Measurements from ENCODE around the gene ANO9.
"Not testable (repeated sequence)": the region's sequence is repeated elsewhere in the genome, so short reads cannot be mapped to it uniquely, and the experiment has no call there.

ANO9 gene

DNA sequence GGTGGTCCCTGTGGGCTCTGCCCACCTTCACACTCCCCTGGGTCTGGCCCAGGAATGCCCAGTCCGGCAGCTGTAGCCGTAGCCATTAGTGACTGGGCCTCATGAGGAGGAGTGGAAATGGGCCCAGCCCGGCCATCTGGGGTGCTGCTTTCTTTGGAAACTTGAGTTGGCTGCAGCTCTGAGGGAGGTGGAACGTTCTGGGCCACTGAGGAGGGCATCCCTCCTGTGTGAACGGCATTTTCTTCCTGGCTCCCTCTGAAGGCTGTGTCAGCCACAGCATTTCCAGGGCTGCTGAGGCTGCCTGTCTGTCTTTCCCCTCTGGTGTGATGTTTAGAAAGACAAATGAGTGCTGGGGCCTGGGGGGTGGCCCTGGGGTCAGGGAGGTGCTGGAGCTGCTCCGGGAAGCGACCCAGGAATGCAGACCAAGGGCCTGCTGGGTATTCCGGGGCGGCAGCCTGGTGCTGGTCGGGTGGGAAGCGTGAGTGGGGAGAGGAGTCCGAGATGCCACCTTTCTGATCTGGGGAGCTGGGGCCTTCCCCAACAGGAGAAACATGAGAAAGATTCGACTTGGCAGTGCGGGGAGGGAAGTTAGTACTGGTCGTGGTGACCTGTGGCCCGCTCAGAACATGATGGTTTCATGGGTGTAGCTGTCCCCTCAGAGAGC, 35.4 kb upstream of the ANO9 start:
- no peak for TF ChIP-seq POLR2A (IDR thresholded peaks at IDR 0.05; ENCODE audit: low read depth, low read length)
- FAIRE-seq = no peak
- DNase-seq (ENCODE audit: insufficient read length, low spot score) = no peak

GRCh38 chr11:476416-476815, 34.6 kb upstream of the ANO9 start:
- FAIRE-seq (no peak), DNase-seq (ENCODE audit: insufficient read length, low spot score) (no peak)
- TF ChIP-seq POLR2A (IDR thresholded peaks at IDR 0.05; ENCODE audit: low read depth, low read length) = no peak

- FAIRE-seq = no peak
- no peak for TF ChIP-seq POLR2A (IDR thresholded peaks at IDR 0.05; ENCODE audit: low read depth, low read length)
- DNase-seq (ENCODE audit: insufficient read length, low spot score) = no peak
Observed at GRCh38 chr11:475941-476340, 34.1 kb upstream of the ANO9 start.

DNA sequence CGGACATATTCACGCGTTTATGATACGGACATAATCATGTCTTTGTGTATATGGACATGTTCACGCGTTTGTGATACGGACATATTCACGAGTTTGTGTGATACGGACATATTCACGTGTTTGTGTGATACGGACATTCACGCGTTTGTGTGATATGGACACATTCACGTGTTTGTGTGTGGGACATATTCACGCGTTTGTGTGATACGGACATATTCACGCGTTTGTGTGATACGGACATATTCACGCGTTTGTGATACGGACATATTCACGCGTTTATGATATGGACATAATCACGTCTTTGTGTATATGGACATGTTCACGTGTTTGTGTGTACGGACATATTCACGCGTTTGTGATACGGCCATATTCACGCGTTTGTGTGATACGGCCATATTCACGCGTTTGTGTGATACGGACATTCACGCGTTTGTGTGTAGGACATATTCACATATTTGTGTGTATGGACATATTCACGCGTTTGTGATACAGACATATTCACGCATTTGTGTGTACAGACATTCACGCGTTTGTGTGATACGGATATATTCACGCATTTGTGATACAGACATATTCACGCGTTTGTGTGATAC, 33.2 kb upstream of the ANO9 start:
- DNase-seq (ENCODE audit: insufficient read length, low spot score) (no peak), FAIRE-seq (peak; percentile 41)
- TF ChIP-seq POLR2A (IDR thresholded peaks at IDR 0.05; ENCODE audit: low read depth, low read length) = no peak

DNA sequence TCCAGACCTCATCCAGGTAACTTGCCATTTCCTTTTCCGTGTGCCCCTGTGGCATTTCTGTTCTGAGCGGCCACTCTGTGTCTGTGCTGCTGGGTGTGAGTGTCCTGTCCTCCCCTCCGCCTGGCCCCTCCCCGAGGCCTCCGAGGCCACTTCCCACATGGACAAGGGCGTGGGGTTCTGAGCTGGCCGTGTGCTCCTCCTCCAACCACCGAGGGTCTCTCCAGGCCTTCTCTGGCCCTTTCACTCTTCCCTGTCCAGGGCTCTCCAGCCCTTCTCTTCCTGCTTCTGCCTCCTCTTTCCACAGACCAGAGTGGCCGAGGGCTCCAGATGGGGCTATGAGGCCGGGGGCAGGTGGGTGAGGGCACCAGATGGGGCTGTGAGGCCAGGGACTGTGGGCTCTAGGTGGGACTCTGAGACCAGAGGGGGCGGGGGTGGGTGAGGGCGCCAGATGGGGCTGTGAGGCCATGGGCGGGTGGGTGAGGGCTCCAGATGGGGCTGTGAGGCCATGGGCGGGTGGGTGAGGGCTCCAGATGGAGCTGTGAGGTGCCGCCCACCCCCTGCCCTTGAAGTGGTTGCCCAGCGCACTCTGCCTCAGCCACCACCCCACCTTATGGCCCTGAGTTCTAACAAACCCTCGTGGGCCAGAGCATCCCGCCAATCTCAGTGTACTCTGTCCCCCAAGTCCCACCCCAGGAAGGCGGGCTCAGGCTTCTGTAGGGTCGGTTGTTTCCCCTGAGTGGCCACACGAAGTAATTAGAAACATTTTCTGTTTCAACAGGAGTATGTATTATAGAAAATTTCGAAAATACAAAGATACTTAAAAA, 32.4 kb upstream of the ANO9 start:
- no peak for TF ChIP-seq POLR2A (IDR thresholded peaks at IDR 0.05; ENCODE audit: low read depth, low read length)
- FAIRE-seq (no peak), DNase-seq (ENCODE audit: insufficient read length, low spot score) (no peak)

- FAIRE-seq = no peak
- TF ChIP-seq POLR2A (IDR thresholded peaks at IDR 0.05; ENCODE audit: low read depth, low read length) = no peak
- no peak for DNase-seq (ENCODE audit: insufficient read length, low spot score)
Observed at GRCh38 chr11:473415-473814, 31.6 kb upstream of the ANO9 start.

DNA sequence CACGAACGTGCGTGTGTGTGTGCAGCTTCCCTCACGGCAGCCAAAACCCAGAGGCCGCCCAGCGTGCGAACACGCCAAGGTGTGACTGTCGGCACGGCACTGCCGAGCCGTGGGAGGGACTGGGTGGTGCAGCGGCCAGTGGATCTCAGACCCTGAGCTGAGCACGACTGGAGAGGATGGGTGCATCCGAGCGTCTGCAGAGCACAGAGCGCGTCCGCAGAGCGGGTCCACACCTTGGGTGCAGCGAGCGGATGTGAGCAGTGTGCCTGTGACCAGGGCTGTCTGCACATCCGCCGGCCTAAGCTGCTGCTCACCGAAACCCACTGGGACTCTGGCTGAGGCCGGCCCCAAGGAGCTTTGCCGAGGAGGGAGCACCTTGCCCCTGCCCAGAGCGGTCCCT, 31.0 kb upstream of the ANO9 start:
- no peak for DNase-seq (ENCODE audit: insufficient read length, low spot score)
- FAIRE-seq = no peak
- no peak for TF ChIP-seq POLR2A (IDR thresholded peaks at IDR 0.05; ENCODE audit: low read depth, low read length)

DNA sequence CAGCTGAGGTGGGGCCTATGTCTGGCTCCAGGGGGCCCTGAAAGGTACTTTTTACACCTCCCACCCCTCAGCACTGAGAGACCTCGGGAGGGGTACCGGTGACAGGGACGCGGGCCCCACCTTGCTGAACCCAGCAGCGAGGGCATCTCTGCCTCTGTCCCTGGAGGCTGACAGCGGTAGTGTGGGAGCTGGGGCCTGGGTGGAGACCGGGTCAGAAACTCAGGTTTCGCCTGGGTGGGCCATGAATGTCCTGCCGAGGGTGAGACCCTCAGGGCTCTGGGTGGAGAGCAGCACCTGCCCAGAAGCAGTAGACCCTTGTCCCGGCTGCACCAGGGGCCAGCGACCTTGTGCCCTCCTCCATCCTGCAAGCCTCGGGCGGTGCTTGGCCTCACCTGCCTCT, 30.5 kb upstream of the ANO9 start:
- FAIRE-seq (no peak), DNase-seq (ENCODE audit: insufficient read length, low spot score) (no peak)
- no peak for TF ChIP-seq POLR2A (IDR thresholded peaks at IDR 0.05; ENCODE audit: low read depth, low read length)

DNA sequence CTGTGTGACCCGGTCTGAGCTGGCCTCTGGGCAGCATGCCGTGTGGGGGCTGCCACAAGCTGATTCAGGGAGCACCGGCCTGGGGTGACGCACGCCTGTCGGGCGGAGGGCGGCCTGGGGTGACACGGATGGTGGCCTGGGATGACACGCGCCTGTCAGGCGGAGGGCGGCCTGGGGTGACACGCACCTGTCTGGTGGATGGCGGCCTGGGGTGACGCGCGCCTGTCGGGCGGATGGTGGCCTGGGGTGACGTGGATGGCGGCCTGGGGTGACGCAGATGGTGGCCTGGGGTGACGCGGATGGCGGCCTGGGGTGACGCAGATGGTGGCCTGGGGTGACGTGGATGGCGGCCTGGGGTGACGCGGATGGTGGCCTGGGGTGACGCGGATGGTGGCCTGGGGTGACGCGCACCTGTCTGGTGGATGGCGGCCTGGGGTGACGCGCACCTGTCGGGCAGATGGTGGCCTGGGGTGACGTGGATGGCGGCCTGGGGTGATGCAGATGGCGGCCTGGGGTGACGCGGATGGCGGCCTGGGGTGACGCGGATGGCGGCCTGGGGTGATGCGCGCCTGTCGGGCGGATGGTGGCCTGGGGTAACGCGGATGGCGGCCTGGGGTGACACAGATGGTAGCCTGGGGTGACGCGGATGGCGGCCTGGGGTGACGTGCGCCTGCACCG, 29.8 kb upstream of the ANO9 start:
- no peak for FAIRE-seq
- no peak for DNase-seq (ENCODE audit: insufficient read length, low spot score)
- no peak for TF ChIP-seq POLR2A (IDR thresholded peaks at IDR 0.05; ENCODE audit: low read depth, low read length)

GRCh38 chr11:469684-470560, 28.1 kb upstream of the ANO9 start:
- FAIRE-seq (no peak), DNase-seq (ENCODE audit: insufficient read length, low spot score) (peak; percentile 44)
- no peak for TF ChIP-seq POLR2A (IDR thresholded peaks at IDR 0.05; ENCODE audit: low read depth, low read length)

DNA sequence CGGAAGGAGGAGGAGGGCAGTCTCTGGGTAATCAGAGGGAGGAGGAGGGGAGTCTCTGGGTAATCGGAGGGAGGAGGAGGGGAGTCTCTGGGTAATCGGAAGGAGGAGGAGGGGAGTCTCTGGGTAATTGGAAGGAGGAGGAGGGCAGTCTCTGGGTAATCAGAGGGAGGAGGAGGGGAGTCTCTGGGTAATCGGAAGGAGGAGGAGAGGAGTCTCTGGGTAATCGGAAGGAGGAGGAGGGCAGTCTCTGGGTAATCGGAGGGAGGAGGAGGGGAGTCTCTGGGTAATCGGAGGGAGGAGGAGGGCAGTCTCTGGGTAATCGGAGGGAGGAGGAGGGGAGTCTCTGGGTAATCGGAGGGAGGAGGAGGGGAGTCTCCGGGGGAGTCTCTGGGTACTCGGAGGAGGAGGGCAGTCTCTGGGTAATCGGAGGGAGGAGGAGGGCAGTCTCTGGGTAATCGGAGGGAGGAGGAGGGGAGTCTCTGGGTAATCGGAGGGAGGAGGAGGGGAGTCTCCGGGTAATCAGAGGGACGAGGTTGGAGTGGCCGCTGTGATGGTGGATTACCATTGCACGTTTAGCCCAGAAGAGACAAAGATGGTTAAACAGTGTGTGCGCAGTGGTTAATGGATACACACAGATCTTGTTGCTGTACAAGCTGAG, 27.3 kb upstream of the ANO9 start:
- FAIRE-seq; DNase-seq (ENCODE audit: insufficient read length, low spot score): not testable (repeated sequence)

- DNase-seq (ENCODE audit: insufficient read length, low spot score) (no peak), FAIRE-seq (no peak)
- no peak for TF ChIP-seq POLR2A (IDR thresholded peaks at IDR 0.05; ENCODE audit: low read depth, low read length)
Observed at GRCh38 chr11:468493-468892, 26.7 kb upstream of the ANO9 start.

DNA sequence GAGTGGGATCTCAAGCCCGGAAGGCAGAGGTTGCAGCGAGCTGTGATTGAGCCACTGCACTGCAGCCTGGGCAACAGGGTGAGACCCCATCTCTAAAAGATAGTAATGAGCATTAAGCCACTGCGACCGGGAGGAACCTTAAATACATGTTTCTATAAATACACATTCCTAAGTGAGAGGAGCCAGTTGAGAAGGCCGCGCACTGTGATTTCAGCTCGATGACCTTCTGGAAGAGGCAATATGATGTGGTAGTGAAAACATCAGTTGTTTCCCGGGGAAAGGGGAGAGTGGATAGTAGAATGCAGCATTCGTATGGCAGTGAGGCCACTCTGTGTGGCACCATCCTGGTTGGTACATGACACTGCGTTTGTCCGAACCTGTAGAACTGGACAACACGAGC, 26.2 kb upstream of the ANO9 start:
- DNase-seq (ENCODE audit: insufficient read length, low spot score) = no peak
- FAIRE-seq = no peak
- no peak for TF ChIP-seq POLR2A (IDR thresholded peaks at IDR 0.05; ENCODE audit: low read depth, low read length)
